ENCODE results near the gene ANXA11.
"Not testable (repeated sequence)": the region's sequence is repeated elsewhere in the genome, so short reads cannot be mapped to it uniquely, and the experiment has no call there.

The ANXA11 gene

DNA sequence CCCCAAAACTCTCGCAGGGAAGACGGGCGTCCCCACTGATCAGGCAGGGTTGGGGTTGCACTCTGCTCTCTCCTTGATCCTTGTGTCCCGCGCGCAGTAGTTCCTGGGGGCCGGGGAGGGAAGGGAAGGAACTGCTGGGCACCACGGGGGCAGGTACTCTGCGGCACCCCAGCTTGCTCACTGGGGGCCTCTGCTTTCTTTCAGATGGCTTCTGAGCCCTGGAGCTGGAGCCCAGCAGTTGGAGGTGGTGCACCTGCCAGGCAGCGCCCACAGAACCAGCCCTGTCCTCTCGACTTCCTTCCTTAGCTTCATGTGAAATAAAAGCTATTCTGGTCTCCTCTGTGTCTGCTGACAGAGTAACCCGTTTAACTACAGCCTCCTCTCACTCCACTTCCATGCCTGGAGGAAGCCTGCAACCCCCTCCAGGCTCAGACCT lies 60.6 kb downstream of the ANXA11 start:
- no peak for DNase-seq (ENCODE audit: low spot score)

DNA sequence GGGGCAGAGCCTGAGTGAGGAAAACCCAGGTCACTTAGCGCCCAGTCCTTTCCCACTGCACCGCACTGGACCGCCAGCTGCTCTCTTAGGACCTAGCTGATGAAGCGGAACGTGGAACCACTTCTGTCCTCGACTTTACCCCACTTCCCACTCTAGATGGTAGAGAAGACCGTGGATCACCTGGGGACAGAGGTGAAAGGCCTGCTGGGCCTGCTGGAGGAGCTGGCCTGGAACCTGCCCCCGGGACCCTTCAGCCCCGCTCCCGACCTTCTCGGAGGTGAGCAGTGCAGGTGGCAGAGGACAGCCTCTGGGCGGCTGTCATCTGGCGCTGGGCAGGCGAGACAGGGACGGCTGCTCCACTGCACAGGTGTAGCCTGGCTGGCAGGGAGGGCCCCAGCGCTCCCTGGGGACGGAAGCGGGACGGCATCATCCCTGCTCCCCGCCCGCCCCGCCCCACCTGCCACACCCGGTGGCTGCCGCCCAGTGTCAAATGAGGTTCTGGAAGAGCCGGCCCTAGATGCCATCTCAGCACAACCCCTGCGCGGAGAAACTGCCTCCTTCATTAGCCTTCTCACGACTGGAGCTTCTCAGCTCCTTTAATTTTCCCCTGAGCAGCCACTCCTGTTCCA lies 61.2 kb downstream of the ANXA11 start:
- DNase-seq (ENCODE audit: low spot score) = no peak

DNA sequence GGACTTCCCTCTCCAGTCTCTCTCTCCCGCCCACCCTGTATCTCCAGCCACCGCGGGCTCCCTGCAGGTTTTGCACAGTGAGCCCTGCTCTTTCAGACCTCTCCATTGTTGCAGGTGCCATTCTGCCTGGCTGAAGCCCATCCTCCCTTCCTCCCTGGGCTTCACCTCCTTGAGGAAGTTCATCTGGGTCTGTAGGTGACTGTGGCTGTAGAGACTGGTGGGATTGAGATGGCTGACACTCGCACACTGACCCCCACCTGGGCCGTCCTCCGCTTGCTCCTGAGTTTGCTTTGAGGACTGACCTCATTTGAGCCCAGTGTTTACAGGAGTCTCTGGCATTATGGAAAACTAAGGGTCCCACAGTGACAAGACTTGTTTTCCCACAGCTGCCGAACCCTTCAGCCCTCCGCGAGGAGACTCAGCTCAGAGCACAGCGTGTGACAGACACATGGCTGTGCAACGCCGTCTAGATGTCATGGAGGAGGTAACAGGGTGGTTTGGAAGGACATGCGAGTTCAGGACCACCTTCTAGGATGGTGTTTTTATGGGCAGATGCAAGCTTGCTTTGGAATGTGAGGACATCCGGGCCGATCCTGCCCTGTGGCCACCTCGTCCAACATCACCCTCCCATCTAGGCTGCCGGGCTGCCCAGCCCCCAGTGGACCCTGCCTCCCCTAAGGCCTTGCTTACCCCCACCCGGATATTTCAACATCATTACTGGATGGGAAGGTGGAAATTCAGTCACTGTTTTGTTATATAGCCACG lies 63.5 kb downstream of the ANXA11 start:
- no peak for DNase-seq (ENCODE audit: low spot score)

DNA sequence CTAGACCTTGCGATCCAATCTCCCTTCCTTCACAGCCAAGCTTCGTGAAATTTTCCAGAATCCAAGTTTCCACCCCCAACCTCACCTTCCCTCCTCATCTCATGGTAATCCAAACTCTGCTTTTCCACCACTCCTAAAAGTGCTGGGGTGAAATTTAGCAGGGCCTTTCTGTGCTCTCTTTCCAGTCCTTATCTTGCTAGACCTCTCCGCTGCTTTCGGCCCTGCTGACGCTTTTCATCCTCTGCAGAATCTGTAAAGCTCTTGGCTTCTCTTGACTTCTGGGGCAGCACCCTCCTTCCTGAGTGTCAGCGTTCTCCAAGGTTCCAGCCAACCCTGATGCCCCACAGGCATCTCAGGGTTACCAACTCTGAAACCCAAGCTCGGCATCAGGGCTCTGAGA lies 65.1 kb downstream of the ANXA11 start:
- no peak for DNase-seq (ENCODE audit: low spot score)

DNA sequence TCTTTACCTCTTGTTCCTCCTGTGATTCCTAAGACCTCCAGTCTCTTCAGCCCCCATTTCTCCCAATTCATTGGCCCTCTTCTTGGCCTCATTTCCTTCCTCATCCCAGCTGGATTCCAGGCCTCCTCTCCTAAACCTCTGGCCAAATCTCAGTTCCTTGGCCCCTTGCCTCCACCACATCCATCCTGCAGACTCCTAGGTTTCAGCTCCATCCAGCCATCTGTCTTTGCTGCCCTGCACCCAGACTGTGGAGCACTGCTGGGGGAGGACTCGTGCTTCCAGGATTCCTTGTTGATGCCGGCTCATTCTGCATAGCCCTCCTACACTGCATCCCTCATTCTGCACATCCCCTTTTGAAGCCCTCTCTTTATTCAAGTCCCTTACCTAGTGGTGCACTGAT lies 66.1 kb downstream of the ANXA11 start:
- DNase-seq (ENCODE audit: low spot score) = no peak

DNA sequence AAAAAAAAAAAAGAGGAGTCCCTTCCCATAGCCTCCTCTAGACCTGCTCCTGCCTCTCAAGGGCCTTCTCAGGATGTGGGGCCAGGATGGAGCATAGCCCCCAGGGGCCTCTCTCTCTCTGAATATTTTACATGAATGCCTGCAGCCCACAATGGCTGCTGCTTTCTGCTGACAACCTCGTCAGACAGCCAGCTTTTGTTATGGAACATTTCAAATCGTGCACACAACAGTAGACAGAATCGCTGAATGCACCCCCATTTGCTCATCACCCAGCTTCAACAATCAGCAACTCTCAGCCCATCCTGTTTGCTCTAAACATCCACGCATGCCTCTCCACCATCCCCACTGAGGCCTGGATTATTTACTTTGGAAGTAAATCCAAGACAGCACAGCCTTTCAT lies 67.4 kb downstream of the ANXA11 start:
- DNase-seq (ENCODE audit: low spot score) = no peak

DNA sequence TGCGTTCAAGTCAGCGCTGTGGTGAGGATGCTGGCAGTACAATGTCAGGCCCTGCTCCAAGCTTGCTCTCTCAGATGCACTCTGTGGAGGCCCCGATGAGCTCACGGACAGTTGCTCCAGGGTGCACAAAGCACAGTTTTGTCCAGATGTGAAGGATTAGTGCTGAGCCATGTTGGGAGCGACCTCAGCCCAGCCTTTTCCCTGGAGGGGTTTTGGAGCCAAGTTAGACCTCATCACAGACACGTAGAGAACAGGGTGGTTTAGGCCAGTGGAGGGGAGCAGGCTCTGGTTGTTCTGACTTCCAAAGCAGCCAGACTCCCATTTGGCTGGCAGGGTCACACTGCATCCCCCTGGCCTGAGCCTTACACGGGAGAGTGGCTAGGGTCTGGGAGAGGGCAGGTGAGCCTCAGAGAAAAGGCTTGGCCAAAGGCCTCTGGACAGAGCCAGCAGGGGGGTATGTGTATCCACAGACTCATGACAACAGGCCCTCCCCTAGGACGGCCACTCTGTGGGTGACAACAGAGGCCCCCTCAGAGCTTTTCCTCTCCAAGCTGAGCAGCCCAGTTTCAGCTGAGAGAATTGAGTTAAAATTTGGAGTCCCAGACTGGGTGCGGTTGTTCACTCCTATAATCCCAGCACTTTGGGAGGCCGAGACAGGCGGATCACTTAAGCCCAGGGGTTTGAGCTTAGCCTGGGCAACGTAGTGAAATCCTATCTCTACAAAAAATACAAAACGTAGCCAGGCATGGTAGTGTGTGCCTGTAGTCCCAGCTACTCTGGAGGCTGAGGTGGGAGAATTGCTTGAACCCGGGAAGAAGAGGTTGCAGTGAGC lies 68.1 kb downstream of the ANXA11 start:
- no peak for DNase-seq (ENCODE audit: low spot score)

DNA sequence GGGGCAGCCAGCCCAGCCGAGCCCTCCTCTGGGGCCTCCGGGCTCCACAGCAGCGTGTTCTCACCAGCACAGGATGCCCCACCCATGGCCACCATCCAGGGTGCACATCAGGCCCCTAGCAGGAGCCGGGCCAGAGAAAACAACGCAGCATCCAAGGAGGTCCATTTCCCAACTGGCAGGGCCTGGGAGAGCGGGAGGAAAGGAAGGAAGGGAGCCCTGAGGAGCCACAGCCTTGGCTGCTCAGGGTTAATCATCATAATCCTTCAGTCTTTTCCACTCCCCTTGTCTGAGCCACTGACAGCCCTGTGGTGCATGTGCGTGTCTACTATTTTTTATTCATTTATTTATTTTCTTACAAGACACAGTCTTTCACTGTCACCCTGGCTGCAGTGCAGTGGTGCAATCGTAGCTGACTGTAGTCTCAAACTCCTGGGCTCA lies 69.2 kb downstream of the ANXA11 start:
- no peak for DNase-seq (ENCODE audit: low spot score)

DNA sequence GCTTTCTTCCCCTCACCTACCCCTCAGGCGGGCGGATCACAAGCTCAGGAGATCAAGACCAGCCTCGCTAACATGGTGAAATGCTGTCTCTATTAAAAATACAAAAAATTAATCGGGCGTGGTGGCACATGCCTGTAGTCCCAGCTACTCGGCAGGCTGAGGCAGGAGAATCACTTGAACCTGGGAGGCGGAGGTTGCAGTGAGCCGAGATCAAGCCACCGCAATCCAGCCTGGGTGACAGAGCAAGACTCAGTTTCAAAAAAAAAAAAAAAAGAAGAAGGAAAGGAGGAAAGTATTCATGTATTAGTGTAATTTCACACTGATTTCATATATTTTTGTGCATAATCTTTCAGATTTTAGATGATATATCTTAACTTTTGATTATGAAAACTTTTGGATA lies 71.7 kb downstream of the ANXA11 start:
- DNase-seq (ENCODE audit: low spot score) = not testable (repeated sequence)

DNA sequence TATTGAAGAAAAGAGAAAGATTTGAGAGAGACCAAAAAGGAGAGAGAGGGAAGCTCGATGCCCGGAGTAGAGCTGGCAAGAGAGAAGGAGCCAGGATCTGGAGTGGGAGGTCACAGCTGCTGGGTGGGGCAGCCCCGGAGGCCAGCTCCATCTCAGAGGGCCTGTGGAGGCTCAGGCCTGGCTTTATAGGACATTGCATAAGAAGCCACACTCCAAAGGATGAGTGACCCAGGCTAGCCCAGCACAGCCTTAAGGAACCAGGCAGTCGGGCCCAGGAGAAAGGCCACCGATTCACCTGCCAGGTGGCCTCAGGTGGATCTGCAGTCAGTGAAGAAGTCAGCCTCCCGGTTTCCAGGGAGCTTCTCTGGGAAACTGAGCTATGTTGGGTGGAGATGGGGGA lies 72.1 kb downstream of the ANXA11 start:
- no peak for DNase-seq (ENCODE audit: low spot score)

DNA sequence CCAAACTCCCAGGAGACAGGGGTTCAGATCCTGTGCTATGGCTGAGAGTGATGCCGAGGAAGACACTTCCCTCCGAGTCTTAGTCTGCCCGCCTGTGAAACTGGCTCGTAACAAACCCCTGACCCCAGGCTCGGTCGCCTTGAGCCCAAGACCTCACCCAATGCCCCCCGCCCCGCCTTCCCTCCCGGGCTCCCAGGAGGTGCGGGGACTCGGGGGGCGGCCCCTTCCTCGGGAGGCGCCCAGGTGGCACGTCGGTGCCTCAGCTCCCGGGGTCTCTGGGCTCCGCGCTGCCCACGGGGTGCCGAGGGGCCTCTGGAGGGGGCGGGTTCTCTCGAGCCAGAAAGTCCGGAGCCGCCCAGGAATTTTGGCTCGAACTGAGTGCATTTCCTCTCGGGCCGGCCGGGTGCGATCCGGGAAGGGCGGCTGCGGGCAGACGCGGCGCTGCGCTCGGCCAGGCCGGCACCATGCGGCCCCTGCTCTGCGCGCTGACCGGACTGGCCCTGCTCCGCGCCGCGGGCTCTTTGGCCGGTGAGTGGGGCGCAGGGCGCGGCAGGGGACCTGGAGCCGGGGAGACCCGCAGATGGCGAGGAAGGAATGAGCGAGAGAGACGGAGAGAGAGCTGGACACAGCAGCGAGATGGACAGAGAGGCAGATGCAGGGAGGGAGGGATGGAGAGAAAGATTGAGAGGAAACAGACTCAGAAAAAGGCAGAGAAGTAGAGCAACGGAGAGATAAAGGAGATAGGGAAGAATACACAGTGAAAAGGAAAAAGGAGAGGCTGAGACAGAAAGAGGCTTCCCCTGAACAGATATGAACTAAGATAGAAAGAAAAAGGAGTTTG lies 72.8 kb downstream of the ANXA11 start, which contains the start of gene PLAC9:
TSS of gene PLAC9 (plus strand) at position 432 of the 841 bp plus-strand sequence. CDS start at position 465, 33 bp downstream.
- DNase-seq (ENCODE audit: low spot score) = no peak

DNA sequence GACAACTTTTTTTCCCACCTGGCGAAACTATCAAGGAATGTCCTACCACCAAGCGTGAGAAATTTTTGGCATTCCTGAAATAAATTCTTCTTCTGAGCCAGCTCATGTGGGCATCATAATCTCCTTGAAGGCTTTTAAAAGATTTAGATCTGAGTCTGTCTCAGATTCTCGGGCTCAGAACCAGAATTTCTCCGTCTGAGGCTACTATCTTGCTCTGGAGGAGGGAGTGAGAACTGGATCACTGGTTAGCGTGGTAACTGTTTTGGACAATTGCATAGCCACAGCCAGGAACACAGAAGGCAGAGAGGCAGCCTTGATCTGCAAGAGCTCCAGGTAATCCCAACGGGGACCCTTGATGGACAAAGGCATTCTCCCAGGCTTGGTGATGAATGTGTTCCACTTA lies 73.8 kb downstream of the ANXA11 start:
- DNase-seq (ENCODE audit: low spot score) = no peak

DNA sequence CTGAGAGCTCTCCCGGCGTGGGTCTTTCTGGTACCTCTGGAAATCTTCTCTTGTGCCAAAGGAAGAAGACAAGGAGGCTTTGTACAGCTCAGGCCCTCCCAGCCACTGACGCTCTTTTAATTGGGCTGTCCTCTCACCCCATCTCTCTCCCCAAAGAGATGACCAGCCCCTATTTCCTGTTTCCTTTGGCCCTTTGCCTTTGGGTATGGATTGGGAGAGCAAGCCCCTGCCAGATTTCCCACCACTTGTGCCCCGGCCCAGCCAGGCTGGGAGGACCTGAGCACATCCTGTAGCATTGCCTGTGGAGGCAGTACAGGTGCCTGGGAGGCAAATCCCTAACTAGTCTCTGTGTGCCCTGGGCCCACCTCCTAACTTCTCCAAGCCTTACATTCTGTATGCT lies 78.5 kb downstream of the ANXA11 start:
- no peak for DNase-seq (ENCODE audit: low spot score)

DNA sequence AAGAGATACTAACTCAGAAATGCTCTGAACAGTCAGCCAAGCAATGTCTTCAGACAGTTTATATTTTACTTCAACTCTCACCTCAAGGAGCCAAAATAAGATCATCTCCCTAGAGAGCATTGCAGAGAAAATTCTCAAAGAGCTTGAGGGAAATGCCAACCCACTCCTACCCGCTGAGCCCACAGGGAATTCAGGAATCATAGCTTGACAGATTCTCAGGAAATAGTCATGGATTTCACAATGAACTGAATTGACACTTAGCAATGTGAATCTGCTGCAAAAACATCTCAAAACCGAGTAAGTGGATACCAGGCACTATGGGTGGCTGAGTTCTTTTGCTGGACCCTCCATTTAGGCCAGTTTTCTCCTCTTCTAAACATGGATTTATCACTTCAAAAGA lies 82.6 kb downstream of the ANXA11 start:
- DNase-seq (ENCODE audit: low spot score) = no peak

DNA sequence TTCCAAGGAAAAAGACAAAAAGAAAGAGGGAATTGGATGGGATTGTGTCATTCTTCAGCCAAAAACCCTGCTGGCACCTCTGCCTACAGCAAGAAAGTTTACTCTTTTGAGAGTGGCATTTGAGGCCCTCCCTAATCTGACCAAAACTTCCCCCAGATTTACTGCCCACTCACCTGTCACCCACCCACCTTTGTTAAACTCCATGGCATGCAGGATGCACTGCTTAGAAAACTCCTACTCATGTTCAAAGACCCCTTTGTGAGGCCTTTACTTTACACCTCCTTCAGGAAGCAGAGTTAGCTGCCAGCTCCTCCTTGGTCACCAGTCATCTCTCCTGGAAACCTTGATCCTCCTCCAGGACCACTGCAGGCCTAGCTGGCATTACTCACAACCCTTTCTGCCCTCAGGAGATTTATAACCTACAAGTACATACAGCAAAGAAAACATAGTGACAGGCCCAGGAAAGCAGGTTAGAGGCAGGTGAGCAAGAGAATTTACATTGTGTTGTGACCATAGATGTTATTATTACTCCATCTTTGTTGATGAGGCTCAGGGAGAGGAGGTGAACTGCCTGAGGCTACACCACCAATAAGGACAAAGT lies 83.1 kb downstream of the ANXA11 start:
- DNase-seq (ENCODE audit: low spot score) = no peak

DNA sequence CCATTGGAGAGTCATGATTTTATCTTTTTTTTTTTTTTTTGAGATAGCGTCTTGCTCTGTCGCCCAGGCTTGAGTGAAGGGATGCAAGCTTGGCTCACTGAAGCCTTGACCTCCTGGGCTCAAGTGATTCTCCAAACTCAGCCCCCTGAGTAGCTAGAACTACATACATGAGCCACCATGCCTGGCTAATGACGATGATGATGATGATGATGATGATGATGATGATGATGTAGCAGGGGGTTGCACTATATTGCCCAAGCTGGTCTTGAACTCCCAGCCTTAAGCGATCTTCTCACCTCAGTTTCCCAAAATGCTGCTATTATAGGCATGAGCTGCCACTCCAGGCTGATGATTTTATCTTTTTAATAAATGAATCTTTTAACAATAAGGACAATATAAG lies 86.7 kb downstream of the ANXA11 start:
- no peak for DNase-seq (ENCODE audit: low spot score)

DNA sequence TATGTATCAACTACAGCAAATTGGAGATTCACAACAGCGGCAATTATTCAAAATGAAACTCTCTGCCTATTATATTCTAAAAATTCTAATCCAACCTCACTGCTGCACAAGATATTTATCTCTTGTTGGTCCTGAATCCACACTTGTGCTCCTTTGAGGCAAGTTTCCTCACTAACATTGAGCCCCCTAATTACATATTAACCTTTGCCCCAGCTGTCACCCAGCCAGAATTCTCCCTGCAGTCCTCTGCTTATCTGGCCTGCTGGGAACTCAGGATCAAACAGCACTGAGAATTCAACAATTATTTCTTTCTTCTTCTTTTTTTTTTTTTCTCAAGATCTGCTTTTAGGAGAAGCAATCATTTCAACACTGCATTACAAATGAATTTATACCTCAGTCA lies 94.4 kb downstream of the ANXA11 start:
- no peak for DNase-seq (ENCODE audit: low spot score)

DNA sequence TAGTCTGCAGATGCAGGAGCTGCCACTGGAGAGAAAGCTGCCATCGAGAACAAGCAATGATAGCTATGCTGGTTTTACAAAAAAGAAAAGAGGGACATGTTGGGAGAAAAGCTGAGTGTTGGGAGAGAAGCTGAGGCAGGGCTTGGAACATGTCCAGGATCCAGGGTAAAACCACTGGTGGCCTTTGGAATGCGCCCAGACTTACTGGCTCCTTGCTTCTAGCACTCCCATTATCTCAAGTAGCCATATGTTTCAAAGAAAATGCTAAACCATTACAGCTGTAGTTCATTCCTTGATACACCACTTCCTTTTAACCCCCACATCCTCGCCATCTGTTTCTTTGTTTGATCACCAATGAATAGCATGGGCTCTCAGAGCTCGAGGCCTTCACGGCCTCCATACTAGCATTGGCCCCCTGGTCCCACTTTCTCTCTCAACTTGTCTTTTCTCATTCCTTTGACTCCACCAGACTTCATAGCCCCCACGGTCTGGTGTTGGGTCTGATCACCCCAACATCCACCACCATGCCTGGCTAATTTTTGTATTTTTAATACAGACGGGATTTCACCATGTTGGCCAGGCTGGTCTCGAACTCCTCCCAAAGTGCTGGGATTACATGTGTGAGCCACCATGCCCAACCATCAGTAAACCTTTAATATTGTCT lies 96.6 kb downstream of the ANXA11 start:
- no peak for DNase-seq (ENCODE audit: low spot score)

DNA sequence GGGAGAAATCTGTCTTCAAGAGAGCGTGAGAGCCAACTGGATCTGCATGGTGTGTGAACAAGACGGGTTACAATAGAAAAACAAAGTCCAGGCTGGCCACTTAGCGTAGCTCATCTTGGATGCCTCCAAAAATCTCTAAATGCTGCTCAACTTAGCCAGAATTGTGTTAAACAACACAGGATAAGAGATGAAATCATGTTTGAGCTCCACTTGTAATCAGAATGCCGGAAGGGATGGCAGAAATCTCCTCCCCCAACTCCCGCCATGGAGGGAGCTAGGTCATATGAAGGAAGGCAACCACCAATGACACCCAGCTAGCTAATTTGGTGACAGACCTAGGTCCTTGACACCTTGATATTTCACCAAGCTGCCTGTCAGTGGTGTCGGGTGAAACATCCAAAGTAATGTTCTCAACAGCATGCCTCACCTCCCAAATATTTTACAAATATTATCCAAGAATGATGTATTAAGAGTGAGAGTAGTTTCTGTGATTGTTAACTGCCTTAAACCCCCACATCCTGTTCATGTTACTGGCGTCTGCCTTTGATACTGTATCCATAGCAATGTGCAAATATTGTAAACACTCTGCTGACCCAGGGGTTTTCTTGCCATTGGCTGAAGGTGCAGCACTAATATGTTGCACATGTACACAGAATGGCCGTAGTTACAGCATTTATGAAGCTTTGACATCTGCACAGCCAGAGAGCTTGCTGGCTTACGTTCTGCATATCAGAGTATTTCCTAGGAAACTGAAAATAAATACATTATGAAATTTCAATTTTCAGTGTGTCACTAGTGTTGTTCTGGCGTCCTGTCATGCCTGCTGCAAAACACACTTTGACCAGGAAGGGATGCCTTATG lies 101.0 kb downstream of the ANXA11 start:
- no peak for DNase-seq (ENCODE audit: low spot score)
